K562 (cell line): ENCODE measurements around the gene FAM120AOS. TPM values are rescaled to one million over a fixed set of nuclear protein-coding genes. Genes with fewer than 3 reads are reported as not detected.

Experiments used
- CBFA2T2 ChIP-seq: fragments of 450-650 bp; conservative IDR thresholded peaks from 2 replicates; pipeline ENCODE4 v1.6.1; 2017; ENCODE audit warnings: mild to moderate bottlenecking
- CXXC5 ChIP-seq: fragments of 250-450 bp; sonication (Bioruptor Pico); IDR thresholded peaks from 2 replicates; pipeline ENCODE4 v1.8.0; 2022; ENCODE audit warnings: inconsistent platforms, mild to moderate bottlenecking, moderate library complexity
- GABPB1 ChIP-seq: sonication (generic); formaldehyde crosslinking; IDR thresholded peaks from 2 replicates; pipeline ENCODE4 v1.8.0; 2022; ENCODE audit warnings: mild to moderate bottlenecking, missing genetic modification reagents
- GATAD2B ChIP-seq: fragments of 450-650 bp; IDR thresholded peaks from 2 replicates; pipeline ENCODE4 v1.6.1; 2017; ENCODE audit warnings: mild to moderate bottlenecking, borderline replicate concordance
- NR2F6 ChIP-seq: fragments of 450-650 bp; formaldehyde crosslinking; IDR thresholded peaks from 2 replicates; pipeline ENCODE4 v1.4.0; 2020; ENCODE audit warnings: mild to moderate bottlenecking
- PHB ChIP-seq: fragments of 250-450 bp; sonication (Bioruptor Pico); IDR thresholded peaks from 2 replicates; pipeline ENCODE4 v1.5.0; 2021
- ZNF311 ChIP-seq: fragments of 250-450 bp; sonication (Bioruptor Pico); IDR thresholded peaks from 2 replicates; pipeline ENCODE4 v1.4.0; 2020; ENCODE audit warnings: mild to moderate bottlenecking, moderate library complexity
- polyA plus RNA-seq, 8 experiments: library from polyadenylated mRNA; depleted of rRNA in 4 of 8; stranded (reverse) in 5 of 8; unstranded in 3 of 8; fragments of >200 nt; fragmentation: Nextera tagmentation in 2 of 8; fragmentation: Illumina TruSeq in 1 of 8; extraction: Ambion mirVana in 2 of 8; extraction: Trizol in 1 of 8; gene quantifications; 2 replicates each; pipeline versions ENCODE4 v1.2.1 to v1.2.3, GENCODE V29; 2011 to 2014; ENCODE audit warnings: inconsistent platforms in 1 of 8, missing spikeins in 1 of 8
- total RNA-seq, 7 experiments: library from RNA; depleted of rRNA in 6 of 7; stranded (reverse); fragments of >200 nt in 6 of 7; fragmentation: Illumina TruSeq in 2 of 7; extraction: Trizol in 2 of 7; gene quantifications; 2 replicates each; pipeline versions ENCODE4 v1.2.1 to v1.2.3, GENCODE V29; 2011 to 2021; ENCODE audit warnings: low replicate concordance in 1 of 7
- TF ChIP-seq, protein P1 (sequence below): IDR thresholded peaks from 3 replicates; pipeline ENCODE4 v1.6.1; 2011; ENCODE audit warnings: borderline replicate concordance, mild to moderate bottlenecking, moderate library complexity; ENCODE audit not compliant: insufficient read length; ENCODE audit errors: extremely low read depth
- TF ChIP-seq, protein P2 (sequence below): sonication (generic); formaldehyde crosslinking; IDR thresholded peaks from 2 replicates; pipeline ENCODE4 v1.8.0; 2022; ENCODE audit warnings: mild to moderate bottlenecking, missing genetic modification reagents

FAM120AOS gene
- total and polyA plus RNA-seq, 9 of the 15 experiments (the other 6 are each of a cell fraction or from before 2014, with no cell fraction given): 18.8 to 53.4 (median 41.4) TPM

- TF ChIP-seq ZNF311: no peak
- TF ChIP-seq PHB (CRISPR knock-in tag): no peak
- TF ChIP-seq NR2F6 (CRISPR knock-in tag): no peak
- no peak for TF ChIP-seq CXXC5 (CRISPR knock-in tag)
- TF ChIP-seq, protein P1, sequence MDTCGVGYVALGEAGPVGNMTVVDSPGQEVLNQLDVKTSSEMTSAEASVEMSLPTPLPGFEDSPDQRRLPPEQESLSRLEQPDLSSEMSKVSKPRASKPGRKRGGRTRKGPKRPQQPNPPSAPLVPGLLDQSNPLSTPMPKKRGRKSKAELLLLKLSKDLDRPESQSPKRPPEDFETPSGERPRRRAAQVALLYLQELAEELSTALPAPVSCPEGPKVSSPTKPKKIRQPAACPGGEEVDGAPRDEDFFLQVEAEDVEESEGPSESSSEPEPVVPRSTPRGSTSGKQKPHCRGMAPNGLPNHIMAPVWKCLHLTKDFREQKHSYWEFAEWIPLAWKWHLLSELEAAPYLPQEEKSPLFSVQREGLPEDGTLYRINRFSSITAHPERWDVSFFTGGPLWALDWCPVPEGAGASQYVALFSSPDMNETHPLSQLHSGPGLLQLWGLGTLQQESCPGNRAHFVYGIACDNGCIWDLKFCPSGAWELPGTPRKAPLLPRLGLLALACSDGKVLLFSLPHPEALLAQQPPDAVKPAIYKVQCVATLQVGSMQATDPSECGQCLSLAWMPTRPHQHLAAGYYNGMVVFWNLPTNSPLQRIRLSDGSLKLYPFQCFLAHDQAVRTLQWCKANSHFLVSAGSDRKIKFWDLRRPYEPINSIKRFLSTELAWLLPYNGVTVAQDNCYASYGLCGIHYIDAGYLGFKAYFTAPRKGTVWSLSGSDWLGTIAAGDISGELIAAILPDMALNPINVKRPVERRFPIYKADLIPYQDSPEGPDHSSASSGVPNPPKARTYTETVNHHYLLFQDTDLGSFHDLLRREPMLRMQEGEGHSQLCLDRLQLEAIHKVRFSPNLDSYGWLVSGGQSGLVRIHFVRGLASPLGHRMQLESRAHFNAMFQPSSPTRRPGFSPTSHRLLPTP: no peak
- TF ChIP-seq GABPB1: no peak
- no peak for TF ChIP-seq CBFA2T2
- TF ChIP-seq GATAD2B: no peak
- TF ChIP-seq, protein P2, sequence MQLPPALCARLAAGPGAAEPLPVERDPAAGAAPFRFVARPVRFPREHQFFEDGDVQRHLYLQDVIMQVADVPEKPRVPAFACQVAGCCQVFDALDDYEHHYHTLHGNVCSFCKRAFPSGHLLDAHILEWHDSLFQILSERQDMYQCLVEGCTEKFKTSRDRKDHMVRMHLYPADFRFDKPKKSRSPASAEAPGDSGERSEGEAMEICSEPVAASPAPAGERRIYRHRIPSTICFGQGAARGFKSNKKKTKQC: no peak
Observed at GRCh38 chr9:93446073-93446472, 7.3 kb downstream of the FAM120AOS start (continued).
